GM18498 (cell line): ENCODE measurements around the gene ARHGAP26.

ENCODE experiments used
- ATAC-seq: cut with Tn5 transposase; IDR thresholded peaks from one replicate; pipeline ENCODE4 v1.9.1; 2021; ENCODE audit warnings: mild to moderate bottlenecking, moderate library complexity; ENCODE audit not compliant: unreplicated experiment

Gene ARHGAP26

DNA sequence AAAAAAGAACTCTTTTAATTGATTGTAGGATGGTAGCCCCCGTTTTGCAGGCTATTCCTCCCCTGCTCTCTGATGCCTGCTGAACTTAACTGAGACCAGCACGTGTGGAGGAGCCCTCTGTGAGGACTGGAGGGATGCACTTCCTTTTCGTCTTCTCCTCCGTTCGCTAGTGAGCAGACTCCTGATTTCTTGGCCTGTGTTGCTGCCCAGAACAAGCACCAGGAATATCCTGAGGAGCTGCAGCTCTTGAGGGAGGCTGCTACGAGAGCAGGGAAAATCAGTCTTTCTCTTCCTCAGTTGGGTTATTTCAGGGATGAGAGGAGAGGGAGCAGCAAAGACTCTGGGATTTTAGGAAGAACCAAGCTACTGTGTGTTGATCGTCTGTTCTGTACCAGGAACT is 74.7 kb downstream of the ARHGAP26 start:
- no peak for ATAC-seq

GRCh38 chr5:142845402-142845921 is 75.3 kb downstream of the ARHGAP26 start:
- peak; percentile 45 for ATAC-seq

DNA sequence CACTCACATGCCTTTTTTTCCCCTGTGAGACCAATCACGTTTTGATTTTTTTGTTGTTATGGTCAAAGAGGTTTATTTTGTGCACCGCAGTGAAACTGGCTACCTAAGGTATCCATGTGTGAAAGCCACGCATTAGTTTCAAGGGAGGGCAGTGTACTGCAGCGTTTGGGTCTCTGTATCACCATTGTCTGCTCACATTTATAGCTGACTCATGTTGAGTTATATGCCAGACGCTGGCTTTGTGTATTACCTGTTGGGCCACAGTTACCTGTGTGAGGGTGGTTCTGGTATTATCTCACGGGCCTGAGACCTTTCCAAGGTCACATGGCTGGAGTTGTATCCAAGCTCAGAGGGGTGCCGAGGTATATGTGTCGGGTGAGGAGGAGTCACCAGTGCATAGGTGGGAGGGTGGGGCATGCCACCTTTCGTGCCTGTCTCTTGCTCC is 75.8 kb downstream of the ARHGAP26 start:
- ATAC-seq, result peak; percentile 55

GRCh38 chr5:142846406-142846805 is 76.2 kb downstream of the ARHGAP26 start:
- no peak for ATAC-seq

GRCh38 chr5:142847898-142848790 is 78.0 kb downstream of the ARHGAP26 start:
- no peak for ATAC-seq

DNA sequence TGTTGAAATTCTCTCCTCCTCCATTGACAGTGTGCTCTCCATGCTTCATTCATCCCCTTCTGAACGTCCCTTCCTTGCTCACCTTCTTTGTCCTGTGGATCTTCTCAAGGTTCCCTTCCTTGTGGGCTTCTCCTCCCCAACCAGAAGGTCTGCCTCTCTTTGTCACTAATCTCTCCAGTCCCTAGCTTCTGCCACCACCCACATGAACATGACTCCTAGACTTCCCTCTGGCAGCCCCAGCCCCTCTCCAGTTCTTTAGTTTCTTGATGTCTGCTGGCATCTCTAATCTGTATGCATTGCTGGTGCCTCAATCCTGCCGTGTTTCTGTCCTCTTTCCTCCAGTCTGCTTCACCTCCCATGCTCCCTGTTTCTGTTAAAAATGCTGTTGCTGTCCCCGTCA is 79.3 kb downstream of the ARHGAP26 start:
- ATAC-seq, result no peak

- no peak for ATAC-seq
These were observed 79.7 kb downstream of the ARHGAP26 start for GRCh38 chr5:142849880-142850279.

DNA sequence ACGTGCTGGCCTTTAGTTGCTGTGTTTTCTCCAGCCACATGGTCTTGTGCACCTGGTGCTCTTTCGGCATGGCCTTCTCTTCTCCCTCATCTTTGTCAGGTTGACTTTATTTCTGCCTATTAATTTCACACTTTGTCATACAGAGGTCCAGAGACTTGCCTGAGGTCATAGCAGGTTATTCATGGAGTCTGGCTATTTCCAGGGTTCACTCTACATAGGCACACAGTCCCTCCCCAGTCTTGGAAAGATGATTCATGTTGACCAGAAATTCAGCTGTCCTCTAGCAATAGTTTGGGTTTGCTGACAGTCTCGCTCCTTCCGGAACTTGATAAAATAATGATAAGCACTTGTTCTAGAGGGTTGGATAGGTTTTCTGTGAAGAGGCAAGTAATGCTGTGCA is 81.6 kb downstream of the ARHGAP26 start:
- ATAC-seq, result no peak

- no peak for ATAC-seq
These were observed 82.4 kb downstream of the ARHGAP26 start for GRCh38 chr5:142852416-142853198.

GRCh38 chr5:142853682-142854081 is 83.5 kb downstream of the ARHGAP26 start:
- ATAC-seq, result no peak

DNA sequence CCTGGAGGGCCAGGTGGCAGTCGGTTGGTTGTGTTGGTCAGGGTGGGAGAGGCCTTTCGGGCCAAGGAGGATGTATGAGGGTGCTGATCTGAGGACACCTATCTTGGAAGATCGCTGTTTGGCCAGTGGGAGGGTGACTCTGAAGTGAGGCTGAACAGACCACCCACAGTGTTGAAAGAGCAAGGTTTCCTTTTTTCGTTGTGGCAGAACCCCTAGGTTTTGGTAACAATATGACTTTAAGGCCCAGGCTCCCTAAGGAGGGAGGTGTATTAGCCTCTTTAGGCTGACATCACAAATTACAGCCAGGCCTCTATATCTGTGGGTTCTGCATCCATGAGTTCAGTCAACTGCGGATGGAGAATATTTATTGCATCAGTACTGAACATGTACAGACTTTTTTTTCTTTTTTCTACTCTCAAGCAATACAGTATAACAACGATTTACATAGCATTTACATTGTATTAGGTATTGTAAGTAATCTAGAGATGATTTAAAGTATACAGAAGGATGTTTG is 86.1 kb downstream of the ARHGAP26 start:
- ATAC-seq, result no peak

- no peak for ATAC-seq
These were observed 87.2 kb downstream of the ARHGAP26 start for GRCh38 chr5:142857405-142857804.

- ATAC-seq, result no peak
These were observed 88.9 kb downstream of the ARHGAP26 start for GRCh38 chr5:142859037-142859436.

DNA sequence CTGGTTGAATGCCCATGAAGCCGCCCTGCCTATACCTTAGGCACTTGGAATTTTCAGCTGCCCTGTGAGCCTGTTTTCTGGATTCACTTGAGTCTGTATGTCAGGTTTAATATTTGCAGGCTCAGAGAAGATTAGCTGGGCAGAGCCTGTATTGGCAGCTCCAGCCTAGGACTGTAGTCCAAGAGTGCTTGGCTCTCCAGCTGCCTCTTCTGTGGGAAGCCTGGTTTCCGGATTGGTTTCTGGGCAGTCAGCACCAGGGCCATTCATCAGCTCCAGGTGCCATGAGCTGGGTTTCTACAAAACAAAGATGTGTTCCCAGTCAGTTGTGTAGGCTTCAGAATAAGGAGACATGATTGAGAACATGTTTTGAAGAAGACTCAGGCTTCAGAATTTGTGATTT is 90.1 kb downstream of the ARHGAP26 start:
- ATAC-seq, result no peak

DNA sequence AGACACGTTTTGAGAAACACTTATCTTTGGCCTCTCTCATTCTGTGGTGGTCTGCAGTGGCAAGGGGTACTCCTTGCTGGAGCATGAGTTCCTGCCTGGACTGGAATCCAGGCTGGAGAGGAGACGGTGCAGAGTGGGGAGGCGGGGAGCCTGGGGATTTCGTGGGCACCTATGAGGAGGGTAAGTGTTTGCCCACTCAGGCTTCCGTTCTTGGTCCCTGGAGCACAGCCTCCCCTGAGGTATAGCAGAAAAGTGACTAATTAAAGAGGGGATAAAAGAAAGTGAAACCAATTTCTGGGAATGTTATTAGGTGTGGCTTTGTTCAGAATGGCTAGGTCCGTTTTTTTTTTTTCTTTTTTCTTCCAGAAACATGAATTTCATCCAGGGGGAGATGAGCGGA is 90.8 kb downstream of the ARHGAP26 start:
- ATAC-seq, result no peak

- ATAC-seq, result no peak
These were observed 92.4 kb downstream of the ARHGAP26 start for GRCh38 chr5:142862594-142862993.

- ATAC-seq, result no peak
These were observed 93.7 kb downstream of the ARHGAP26 start for GRCh38 chr5:142863856-142864255.

DNA sequence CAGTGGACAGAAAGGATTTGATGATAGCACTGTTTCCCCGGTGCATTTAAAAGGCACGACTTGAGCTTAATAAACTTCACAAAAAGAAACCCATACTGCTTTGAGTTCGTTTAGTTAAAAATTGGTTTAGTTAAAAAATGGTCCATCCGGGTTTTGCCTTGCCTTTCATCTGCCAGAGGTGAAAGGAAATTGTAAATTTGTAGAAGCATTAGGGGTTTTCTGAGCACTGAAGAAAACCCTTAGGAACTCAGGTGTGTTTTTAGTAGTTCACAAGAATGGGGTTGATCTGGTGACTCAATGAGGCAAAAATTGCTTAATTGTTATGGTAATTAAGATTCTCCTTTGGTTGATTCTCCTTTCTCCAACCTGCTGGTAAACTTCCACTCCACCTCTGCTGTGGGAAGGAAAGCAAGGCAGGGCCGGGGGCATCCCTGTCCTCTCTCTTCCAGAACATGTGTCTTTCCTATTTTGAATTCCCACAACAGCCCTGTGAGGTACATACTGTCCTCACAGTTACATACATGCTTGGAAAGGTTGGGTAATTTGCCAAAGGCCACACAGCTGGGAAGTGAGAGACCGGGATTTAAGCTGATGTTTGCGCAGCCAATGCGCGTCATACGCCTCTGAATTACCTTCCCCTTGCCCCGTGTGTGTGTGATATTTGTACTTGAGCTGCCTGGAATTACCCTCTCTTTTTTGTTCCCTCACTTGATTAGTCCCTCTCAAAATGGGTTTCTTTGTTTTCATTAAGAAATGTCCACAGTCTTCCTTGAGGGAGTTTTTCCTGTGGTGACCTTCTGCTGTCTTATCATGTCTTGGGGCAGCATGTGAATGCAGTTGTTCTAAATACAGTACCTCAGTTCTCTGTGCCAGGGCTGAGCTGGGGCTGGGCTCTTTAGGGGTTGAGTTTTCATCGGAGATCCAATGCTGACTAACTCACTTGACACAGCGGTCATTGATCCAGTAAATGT is 94.4 kb downstream of the ARHGAP26 start:
- no peak for ATAC-seq

DNA sequence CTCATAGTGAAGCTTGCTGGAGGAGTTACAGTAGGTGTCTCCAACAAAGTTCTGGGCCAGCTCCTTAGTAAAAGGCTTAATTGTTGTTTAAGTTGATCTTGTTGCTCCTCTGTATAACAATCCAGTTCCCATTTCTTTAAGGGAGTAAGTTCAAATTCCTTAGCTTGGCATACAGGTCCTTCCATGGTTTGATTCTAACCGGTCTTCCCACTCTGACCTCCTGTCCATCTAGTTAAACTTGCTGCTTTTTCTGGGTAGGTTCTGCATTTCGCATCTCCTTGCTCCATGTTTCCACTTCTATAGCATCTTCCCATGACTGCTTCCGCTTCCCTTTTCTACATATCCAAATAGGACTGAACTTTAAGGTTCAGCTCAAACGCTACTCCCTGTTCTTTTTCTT is 95.5 kb downstream of the ARHGAP26 start:
- ATAC-seq, result no peak

GRCh38 chr5:142866563-142867275 is 96.5 kb downstream of the ARHGAP26 start:
- ATAC-seq, result peak; percentile 73
